Coronary artery (tissue), 2 donors: ENCODE data around the gene C10orf95.

Experiments
- DNase-seq: peaks from one replicate; pipeline ENCODE4 v3.0.0-alpha.2; 2017; ENCODE audit warnings: low spot score
- H3K27ac ChIP-seq, 2 donors: fragments of 200-600 bp; sonication (generic); one replicate each; pipeline ENCODE4 v1.5.1; 2016 to 2019
- H3K4me3 ChIP-seq: fragments of 200-600 bp; sonication (generic); 2 replicates; pipeline ENCODE4 v1.5.1; 2016; ENCODE audit warnings: mild to moderate bottlenecking, moderate library complexity
- CTCF ChIP-seq: fragments of 200-600 bp; sonication (generic); IDR thresholded peaks from one replicate; pipeline ENCODE4 v1.5.1; 2019; ENCODE audit warnings: antibody characterized with exemption

The C10orf95 gene

GRCh38 chr10:102475451-102476040 lies 24.2 kb upstream of the C10orf95 start:
- Histone ChIP-seq H3K4me3 (no peak overlapping the region), H3K27ac (no peak overlapping the region)
- no peak for DNase-seq
- TF ChIP-seq CTCF: no peak

GRCh38 chr10:102473445-102474331 lies 22.3 kb upstream of the C10orf95 start:
- no peak for DNase-seq
- Histone ChIP-seq H3K4me3 (no peak overlapping the region), H3K27ac (no peak overlapping the region)
- TF ChIP-seq CTCF: no peak

- no peak overlapping the region for H3K27ac ChIP-seq
- no peak for DNase-seq
- TF ChIP-seq CTCF: no peak
- no peak overlapping the region for H3K4me3 ChIP-seq
Observed at GRCh38 chr10:102470579-102471546, 19.5 kb upstream of the C10orf95 start.

DNA sequence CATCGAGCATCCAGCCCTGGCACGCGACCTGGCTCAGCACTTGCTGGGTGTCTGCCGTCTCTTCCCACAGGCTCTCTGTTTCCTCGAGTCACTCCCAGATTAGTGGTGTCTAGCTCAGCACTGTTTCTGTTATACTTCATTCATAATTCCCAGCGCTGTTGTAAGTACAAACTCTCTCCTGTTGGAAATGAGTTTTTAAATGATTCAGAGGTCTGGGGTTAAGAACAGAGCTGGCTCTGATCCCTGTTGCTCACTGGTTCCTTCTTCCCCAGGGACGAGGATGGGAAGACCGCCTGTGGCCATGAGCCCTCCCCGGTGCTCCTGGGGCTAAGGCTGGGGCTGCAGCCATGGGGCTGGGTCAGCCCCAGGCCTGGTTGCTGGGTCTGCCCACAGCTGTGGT lies 17.3 kb upstream of the C10orf95 start:
- H3K4me3 ChIP-seq: no peak overlapping the region
- TF ChIP-seq CTCF: no peak
- H3K27ac ChIP-seq: no peak overlapping the region
- no peak for DNase-seq

DNA sequence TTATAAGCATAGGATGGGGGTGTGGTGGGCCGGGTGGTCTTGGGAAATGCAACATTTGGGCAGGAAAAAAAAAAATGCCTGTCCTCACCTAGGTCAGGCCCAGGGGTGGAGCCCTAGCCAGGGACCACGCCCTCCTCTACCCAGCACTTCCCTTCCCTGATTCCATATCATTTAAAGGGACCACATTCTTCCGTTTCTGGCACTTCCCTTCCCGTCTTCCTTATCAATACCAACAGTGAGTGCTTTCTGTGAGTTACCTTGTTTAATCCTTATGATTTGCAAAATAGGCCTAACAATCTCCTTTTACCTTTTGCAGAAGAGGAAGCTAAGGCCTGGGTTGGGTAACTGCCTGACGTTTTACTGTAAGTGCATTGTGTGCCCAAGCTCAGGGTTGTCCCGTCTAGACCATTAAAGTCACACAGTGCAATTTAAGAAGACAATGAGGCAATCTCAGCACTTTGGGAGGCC lies 16.7 kb upstream of the C10orf95 start:
- Histone ChIP-seq H3K27ac (no peak overlapping the region), H3K4me3 (no peak overlapping the region)
- no peak for DNase-seq
- no peak for TF ChIP-seq CTCF

DNA sequence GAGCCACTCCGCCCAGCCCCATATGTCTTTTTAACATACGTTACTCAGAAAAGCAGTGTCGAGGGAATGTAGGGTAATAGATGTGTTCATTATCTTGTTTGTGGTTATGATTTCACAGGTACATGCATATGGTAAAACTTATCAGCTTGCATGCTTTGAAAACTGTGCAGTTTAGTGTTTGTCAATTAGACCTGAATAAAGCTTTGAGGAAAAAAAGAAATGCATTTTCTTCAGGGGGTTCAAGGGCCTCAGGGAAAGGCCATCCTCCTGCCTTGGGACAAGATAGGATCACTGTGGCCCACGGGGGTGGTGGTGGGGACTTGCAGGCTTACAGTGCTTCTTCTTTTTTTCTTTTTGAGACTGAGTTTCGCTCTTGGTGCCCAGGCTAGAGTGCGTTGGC lies 16.0 kb upstream of the C10orf95 start:
- no peak for TF ChIP-seq CTCF
- Histone ChIP-seq H3K4me3 (no peak overlapping the region), H3K27ac (no peak overlapping the region)
- DNase-seq: no peak
